GM10266 (cell line): ENCODE results near the gene GET4.

ENCODE experiments used
- DNase-seq: peaks from one replicate; pipeline ENCODE4 v3.0.0; 2012; ENCODE audit errors: extremely low spot score
- TF ChIP-seq, protein P1 (sequence below): IDR thresholded peaks from 2 replicates; pipeline ENCODE4 v1.5.1; 2012; ENCODE audit warnings: mild to moderate bottlenecking, low read depth; ENCODE audit not compliant: control insufficient read depth, insufficient read depth; ENCODE audit errors: missing control alignments

GET4 gene

DNA sequence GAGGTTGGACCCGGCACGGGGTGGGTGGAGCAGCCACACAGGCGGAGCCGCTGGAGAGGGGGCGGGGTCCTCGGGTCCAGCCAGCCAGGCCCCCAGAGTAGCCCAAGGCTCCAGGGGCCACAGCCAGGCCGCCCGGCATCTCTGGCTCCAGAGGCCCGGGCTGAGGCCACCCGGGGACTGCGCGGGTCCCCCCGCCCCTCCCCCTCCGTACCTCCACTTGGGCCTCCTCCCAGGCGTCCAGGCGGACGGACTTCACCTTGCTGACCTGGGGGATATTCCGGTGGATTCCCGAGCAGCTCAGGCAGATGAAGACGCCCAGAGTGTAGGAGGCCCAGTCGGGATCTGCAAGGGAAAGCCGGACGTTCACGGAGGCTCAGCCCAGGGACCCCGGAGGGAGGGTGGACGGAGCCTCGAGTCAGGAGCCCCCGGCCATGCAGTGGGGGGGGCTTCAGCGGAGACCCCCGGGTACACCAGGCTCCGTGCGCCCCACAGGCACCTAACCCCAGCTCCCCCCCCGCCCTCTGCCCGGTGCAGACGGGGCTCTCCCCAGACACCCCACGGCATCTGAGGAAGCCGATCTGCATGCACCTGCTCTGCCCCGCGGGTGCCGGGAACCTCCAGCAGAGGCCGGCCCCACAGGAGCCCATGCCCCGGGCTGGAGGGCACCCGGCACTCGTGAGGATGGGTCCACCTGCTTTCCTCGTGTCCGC, 59.0 kb downstream of the GET4 start:
- peak; percentile 59 for DNase-seq
- TF ChIP-seq, protein P1, sequence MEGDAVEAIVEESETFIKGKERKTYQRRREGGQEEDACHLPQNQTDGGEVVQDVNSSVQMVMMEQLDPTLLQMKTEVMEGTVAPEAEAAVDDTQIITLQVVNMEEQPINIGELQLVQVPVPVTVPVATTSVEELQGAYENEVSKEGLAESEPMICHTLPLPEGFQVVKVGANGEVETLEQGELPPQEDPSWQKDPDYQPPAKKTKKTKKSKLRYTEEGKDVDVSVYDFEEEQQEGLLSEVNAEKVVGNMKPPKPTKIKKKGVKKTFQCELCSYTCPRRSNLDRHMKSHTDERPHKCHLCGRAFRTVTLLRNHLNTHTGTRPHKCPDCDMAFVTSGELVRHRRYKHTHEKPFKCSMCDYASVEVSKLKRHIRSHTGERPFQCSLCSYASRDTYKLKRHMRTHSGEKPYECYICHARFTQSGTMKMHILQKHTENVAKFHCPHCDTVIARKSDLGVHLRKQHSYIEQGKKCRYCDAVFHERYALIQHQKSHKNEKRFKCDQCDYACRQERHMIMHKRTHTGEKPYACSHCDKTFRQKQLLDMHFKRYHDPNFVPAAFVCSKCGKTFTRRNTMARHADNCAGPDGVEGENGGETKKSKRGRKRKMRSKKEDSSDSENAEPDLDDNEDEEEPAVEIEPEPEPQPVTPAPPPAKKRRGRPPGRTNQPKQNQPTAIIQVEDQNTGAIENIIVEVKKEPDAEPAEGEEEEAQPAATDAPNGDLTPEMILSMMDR, result no peak

DNA sequence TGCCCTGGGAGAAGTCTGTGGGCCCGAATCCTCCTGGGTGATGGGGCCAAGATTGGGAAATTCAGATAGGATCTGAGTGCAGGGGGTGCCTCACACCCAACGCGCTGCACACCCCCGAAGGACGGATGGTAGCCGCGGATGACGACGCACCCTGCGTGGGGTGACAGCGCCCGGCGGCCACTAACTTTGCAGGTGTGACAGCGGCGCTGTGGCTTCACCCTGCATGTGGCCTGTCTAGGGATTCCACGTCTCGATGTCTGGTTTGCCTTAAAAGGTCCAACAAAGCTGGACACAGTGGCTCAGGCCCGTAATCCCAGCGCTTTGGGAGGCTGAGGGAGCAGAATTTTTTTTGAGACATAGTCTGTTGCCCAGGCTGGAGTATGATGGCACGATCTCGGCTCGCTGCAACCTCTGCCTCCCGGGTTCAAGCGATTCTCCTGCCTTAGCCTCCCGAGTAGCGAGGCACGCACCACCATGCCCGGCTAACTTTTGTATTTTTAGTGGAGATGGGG, 59.6 kb downstream of the GET4 start:
- no peak for DNase-seq
- TF ChIP-seq, protein P1, result no peak

DNA sequence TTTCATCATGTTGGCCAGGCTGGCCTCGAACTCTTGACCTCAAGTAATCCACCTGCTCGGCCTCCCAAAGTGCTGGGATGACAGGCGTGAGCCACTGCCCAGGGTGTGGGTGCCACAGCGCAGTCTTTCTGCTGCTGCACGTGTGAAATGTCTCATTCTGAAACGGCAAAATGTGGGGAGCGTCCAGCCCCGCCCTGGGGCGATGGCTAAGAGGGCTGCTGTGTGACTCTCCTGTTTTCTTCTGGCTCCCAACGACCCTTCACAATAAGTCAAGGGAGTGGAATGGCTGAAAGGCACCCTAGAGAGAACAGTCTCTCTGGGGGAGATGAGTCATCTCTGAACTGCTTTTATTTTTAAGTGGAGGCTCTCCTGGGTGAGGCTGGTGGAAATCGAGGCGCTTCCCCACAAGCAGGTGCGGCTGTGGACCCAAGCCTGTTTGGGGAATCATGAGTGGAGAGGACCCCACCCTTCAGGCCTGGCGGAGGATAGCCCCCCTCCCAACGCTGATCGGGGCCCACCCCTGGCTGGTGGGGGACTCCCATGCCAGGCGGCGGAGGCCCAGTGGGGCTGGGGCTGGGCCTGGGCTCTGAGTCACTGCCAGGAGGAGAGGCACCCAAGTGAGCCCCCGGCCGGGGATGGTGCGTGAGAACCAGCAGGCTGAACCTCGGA, 60.2 kb downstream of the GET4 start:
- TF ChIP-seq, protein P1, result no peak
- DNase-seq, result peak; percentile 91

DNA sequence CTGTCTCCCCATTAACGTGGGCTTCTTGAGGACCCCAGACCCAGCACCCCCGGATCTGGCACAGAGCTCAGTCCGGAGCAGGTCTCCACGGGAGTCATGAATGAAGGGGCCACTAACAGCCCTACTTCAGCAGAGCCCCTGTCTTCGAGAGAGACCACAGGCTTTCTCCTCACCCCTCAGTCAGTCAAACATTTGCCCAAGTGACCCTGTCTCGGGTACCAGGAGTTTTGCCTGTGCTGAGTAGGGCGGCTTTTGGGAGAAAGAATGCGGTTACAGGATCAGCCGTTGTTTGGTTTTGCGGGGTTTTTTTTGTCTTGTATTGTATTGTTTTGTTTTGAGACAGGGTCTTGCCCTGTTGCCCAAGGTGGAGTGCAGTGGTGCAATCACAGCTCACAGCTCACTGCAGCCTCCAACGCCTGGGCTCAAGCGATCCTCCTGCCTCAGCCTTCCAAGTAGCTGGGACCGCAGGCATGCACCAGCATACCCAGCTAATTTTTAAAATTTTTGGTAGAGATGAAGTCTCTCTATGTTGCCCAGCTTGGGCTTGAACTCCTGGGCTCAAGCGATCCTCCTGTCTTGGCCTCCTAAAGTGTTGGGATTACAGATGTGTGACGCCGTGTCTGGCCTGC, 61.6 kb downstream of the GET4 start:
- DNase-seq, result no peak
- TF ChIP-seq, protein P1, result no peak

DNA sequence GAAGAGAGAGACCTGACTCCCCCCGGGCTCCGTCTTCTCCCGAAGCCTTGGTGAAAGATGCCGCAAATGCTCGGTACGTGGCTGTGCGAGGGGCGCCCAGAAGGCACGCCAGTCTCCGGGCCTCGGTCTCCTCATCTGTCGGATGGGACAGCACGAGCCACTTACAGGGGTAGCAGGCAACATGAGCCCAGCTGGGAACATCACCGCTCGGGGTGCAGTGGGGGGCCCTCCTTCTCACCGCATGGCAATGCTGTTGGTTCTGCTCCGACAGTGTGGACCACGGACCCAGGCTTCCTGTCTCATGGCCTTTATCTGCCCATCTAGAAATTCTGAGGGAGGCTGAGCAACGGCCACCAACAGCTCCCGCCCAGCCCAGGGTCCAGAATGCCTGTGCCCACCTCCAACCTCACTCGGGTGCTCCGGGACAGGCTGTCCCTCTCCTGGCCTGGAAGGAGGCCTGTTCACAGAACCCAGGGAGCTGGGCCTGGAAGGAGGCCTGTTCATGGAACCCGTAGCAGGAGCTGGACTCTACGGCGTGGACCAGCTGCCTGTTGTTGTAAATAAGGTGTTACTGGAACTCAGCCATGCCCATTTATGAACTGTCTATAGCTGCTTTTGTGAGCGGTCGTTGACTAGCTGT, 62.3 kb downstream of the GET4 start:
- no peak for DNase-seq
- TF ChIP-seq, protein P1, result no peak

DNA sequence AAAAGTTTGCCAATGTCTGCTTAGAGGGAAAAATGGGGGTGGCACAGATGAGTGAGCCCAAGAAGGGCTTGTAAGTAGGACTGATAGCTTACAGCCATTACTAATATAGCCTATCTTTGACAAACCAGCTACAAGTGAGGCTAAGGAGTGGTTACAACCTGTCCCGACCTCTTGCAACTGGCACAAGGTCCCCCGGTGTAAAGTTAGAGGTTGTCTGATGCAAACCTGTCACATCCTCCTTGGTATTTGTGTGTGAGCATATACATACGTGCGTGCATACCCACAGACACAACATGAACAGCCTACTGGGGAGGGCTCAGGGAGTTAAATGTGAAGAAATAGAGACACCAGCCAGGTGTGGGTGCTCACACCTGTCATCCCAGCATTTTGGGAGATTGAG, 63.5 kb downstream of the GET4 start:
- TF ChIP-seq, protein P1, result no peak
- DNase-seq, result no peak
